Measurements from ENCODE around the gene TTYH3. TPM values are rescaled to one million over a fixed set of nuclear protein-coding genes. Genes with fewer than 3 reads are reported as not detected.
A peak's percentile ranks its signal among the peaks of the same experiment; 100 is the strongest.

The TTYH3 gene
- total RNA-seq, 1 experiment from 2014 or later: 178 TPM

- TF ChIP-seq ZNF512 (CRISPR knock-in tag; IDR thresholded peaks at IDR 0.05; ENCODE audit: borderline replicate concordance) (no peak), TP53 (CRISPR knock-in tag; IDR thresholded peaks at IDR 0.05) (no peak), ARID4B (CRISPR knock-in tag; IDR thresholded peaks at IDR 0.05; ENCODE audit: borderline replicate concordance) (no peak), ZSCAN18 (CRISPR knock-in tag; IDR thresholded peaks at IDR 0.05) (no peak)
These were observed 9.1 kb downstream of the TTYH3 start (continued) for GRCh38 chr7:2640846-2641316.

- ChIA-PET CTCF (interaction anchor here (0.7 to 4.9 kb wide), 11 partner anchors 10 to 74 kb away, joined by 3 to 32 read pairs (median 5); no protein-coding TSS in a partner anchor), POLR2A (interaction anchor here (0.8 to 2.1 kb wide), 2 partner anchors 10 to 24 kb away, joined by 3 to 16 read pairs; partner anchors contain the start of gene TTYH3)
- Mint-ChIP-seq H3K9me3 (no peaks in the 10 kb centered on the region), H3K27ac (peak overlapping the region; percentile 92), H3K4me1 (peaks cover 35% of the 10 kb centered on the region), H3K4me3 (0 out of 2 replicates have a peak overlapping the region, but pooled peaks have one; percentile 20), H3K36me3 (no peaks in the 10 kb centered on the region), H3K27me3 (ENCODE audit: low read depth) (no peaks in the 10 kb centered on the region)
- DNase-seq (ENCODE audit: low spot score): peak; percentile 88
- peak; percentile 60 for ATAC-seq
- TF ChIP-seq ZNF425 (CRISPR knock-in tag; conservative IDR thresholded peaks at IDR 0.05) (no peak), GTF2I (CRISPR knock-in tag; conservative IDR thresholded peaks at IDR 0.05) (no peak), TEAD1 (CRISPR knock-in tag; IDR thresholded peaks at IDR 0.05) (peak; percentile 71; the same call in 1 of the 2 replicates), CTCF (IDR thresholded peaks at IDR 0.05) (no peak), ZNF423 (CRISPR knock-in tag; IDR thresholded peaks at IDR 0.05) (peak; percentile 68; the same call in 1 of the 2 replicates), MAX (CRISPR knock-in tag; IDR thresholded peaks at IDR 0.05) (peak; percentile 60; the same call in 1 of the 2 replicates), HMGA2 (CRISPR knock-in tag; IDR thresholded peaks at IDR 0.05) (no peak), ATF2 (CRISPR knock-in tag; IDR thresholded peaks at IDR 0.05; ENCODE audit: borderline replicate concordance, low read depth) (no peak), PRDM15 (CRISPR knock-in tag; IDR thresholded peaks at IDR 0.05) (peak; percentile 41; the same call in 1 of the 2 replicates), ATF1 (CRISPR knock-in tag; IDR thresholded peaks at IDR 0.05) (no peak), SMAD4 (CRISPR knock-in tag; IDR thresholded peaks at IDR 0.05) (0 out of 2 replicates have a peak, but pooled peaks have one; percentile 11)
These were observed 9.9 kb downstream of the TTYH3 start for GRCh38 chr7:2641406-2642393.
